IMR-90 (cell line): ENCODE results near the gene TMCC1. TPM values are rescaled to one million over a fixed set of nuclear protein-coding genes. Genes with fewer than 3 reads are reported as not detected.

Source experiments
- ATAC-seq: fragments of 200-7000 bp; cut with Tn5 transposase; 2 replicates; pipeline ENCODE4 v1.9.1; 2020; ENCODE audit warnings: low read depth, mild to moderate bottlenecking, moderate library complexity
- BruUV-seq: library from RNA; stranded (reverse); fragments of 400-500 nt; replicated peaks from 2 replicates; lab custom pipeline; 2021; lab: Mats Ljungman, UMichigan
- CTCF ChIA-PET: fragments of 300-600 bp; formaldehyde crosslinking; extraction: SDS; loops from one replicate; lab custom pipeline; 2021; ENCODE audit warnings: antibody characterized with exemption; lab: Yijun Ruan, JAX
- POLR2A ChIA-PET: fragments of 300-600 bp; sonication (Branson Sonifier 250); formaldehyde crosslinking; loops from one replicate; lab custom pipeline; 2022; ENCODE audit warnings: antibody characterized with exemption; ENCODE audit not compliant: unreplicated experiment; lab: Charles Lee
- DNase-seq: peaks from one replicate; pipeline ENCODE4 v3.0.0; 2013
- H2AFZ ChIP-seq: replicated peaks from 2 replicates; pipeline ENCODE3; 2013; ENCODE audit warnings: low read length, mild to moderate bottlenecking; ENCODE audit not compliant: poor library complexity
- H2AK5ac ChIP-seq: 2 replicates; pipeline ENCODE4 v1.6.1; 2013; ENCODE audit warnings: low read depth, low read length, inconsistent platforms
- H2AK9ac ChIP-seq: replicated peaks from 2 replicates; pipeline ENCODE3; 2013; ENCODE audit warnings: mild to moderate bottlenecking, low read depth, low read length, moderate library complexity; ENCODE audit not compliant: poor library complexity
- H2BK120ac ChIP-seq: 2 replicates; pipeline ENCODE4 v1.6.1; 2013; ENCODE audit warnings: low read depth, low read length, inconsistent platforms
- H2BK15ac ChIP-seq: 3 replicates; pipeline ENCODE4 v1.6.1; 2013; ENCODE audit warnings: low read depth, low read length, inconsistent platforms
- H2BK20ac ChIP-seq: 2 replicates; pipeline ENCODE4 v1.6.1; 2013; ENCODE audit warnings: low read depth, mild to moderate bottlenecking, inconsistent platforms, low read length, moderate library complexity
- H2BK5ac ChIP-seq: 2 replicates; pipeline ENCODE4 v1.6.1; 2013; ENCODE audit warnings: mild to moderate bottlenecking, low read depth, low read length, inconsistent platforms; ENCODE audit not compliant: poor library complexity, severe bottlenecking
- H3K14ac ChIP-seq: replicated peaks from 2 replicates; pipeline ENCODE4 v1.6.1; 2013; ENCODE audit warnings: low read depth, low read length, inconsistent platforms
- H3K18ac ChIP-seq: 2 replicates; pipeline ENCODE4 v1.6.1; 2013; ENCODE audit warnings: low read depth, low read length, control low read depth
- H3K23ac ChIP-seq: 2 replicates; pipeline ENCODE4 v1.6.1; 2013; ENCODE audit warnings: low read depth, low read length, inconsistent platforms
- H3K27ac ChIP-seq: 2 replicates; pipeline ENCODE4 v1.5.1; 2013; ENCODE audit warnings: mild to moderate bottlenecking, control low read depth, low read length; ENCODE audit not compliant: insufficient read depth
- H3K27me3 ChIP-seq: 2 replicates; pipeline ENCODE4 v1.6.1; 2013; ENCODE audit warnings: low read length; ENCODE audit not compliant: control insufficient read depth, insufficient read depth
- H3K36me3 ChIP-seq: 2 replicates; pipeline ENCODE4 v1.6.1; 2013; ENCODE audit warnings: low read length, mixed read lengths; ENCODE audit not compliant: control insufficient read depth, insufficient read depth
- H3K4ac ChIP-seq: 2 replicates; pipeline ENCODE4 v1.6.1; 2013; ENCODE audit warnings: low read depth, low read length, inconsistent platforms
- H3K4me1 ChIP-seq: 2 replicates; pipeline ENCODE4 v1.6.1; 2013; ENCODE audit warnings: low read length, mixed read lengths; ENCODE audit not compliant: control insufficient read depth, insufficient read depth
- H3K4me2 ChIP-seq: 2 replicates; pipeline ENCODE4 v1.6.1; 2013; ENCODE audit warnings: low read depth, mild to moderate bottlenecking, control low read depth, low read length, moderate library complexity
- H3K4me3 ChIP-seq: 2 replicates; pipeline ENCODE4 v1.5.1; 2013; ENCODE audit warnings: low read depth, mild to moderate bottlenecking, control low read depth, low read length, moderate library complexity; ENCODE audit not compliant: insufficient read depth
- H3K56ac ChIP-seq: 2 replicates; pipeline ENCODE4 v1.6.1; 2013; ENCODE audit warnings: low read length, inconsistent platforms; ENCODE audit not compliant: insufficient read depth; ENCODE audit errors: extremely low read depth
- H3K79me1 ChIP-seq, 2 experiments: 2 replicates each; pipeline ENCODE4 v1.6.1; 2013; ENCODE audit warnings: low read length in 2 of 2, inconsistent platforms in 1 of 2, low read depth in 1 of 2
- H3K9ac ChIP-seq: 2 replicates; pipeline ENCODE4 v1.6.1; 2013; ENCODE audit warnings: low read depth, low read length, control low read depth
- H3K9me1 ChIP-seq: 2 replicates; pipeline ENCODE4 v1.6.1; 2013; ENCODE audit warnings: low read length, inconsistent platforms; ENCODE audit not compliant: insufficient read depth
- H3K9me3 ChIP-seq: 2 replicates; pipeline ENCODE4 v1.6.1; 2013; ENCODE audit warnings: low read length; ENCODE audit not compliant: control insufficient read depth, insufficient read depth
- H4K20me1 ChIP-seq: 2 replicates; pipeline ENCODE4 v1.6.1; 2013; ENCODE audit warnings: low read length, inconsistent platforms; ENCODE audit not compliant: insufficient read depth
- H4K5ac ChIP-seq: 2 replicates; pipeline ENCODE4 v1.6.1; 2013; ENCODE audit warnings: mild to moderate bottlenecking, low read depth, low read length, control low read depth
- H4K8ac ChIP-seq, 2 experiments: 2 replicates each; pipeline ENCODE4 v1.6.1; 2013; ENCODE audit warnings: low read depth in 2 of 2, low read length in 2 of 2, control low read depth in 1 of 2, inconsistent platforms in 1 of 2
- H4K91ac ChIP-seq: 2 replicates; pipeline ENCODE4 v1.6.1; 2013; ENCODE audit warnings: low read depth, low read length, inconsistent platforms; ENCODE audit not compliant: insufficient read depth
- CHD1 ChIP-seq: IDR thresholded peaks from 2 replicates; pipeline ENCODE4 v1.6.1; 2012; ENCODE audit warnings: low read depth, low read length, improper control_type of control experiment
- FOS ChIP-seq: fragments of 150-350 bp; IDR thresholded peaks from 2 replicates; pipeline ENCODE4 v1.6.1; 2016; ENCODE audit warnings: low read depth, low read length
- MAFK ChIP-seq: IDR thresholded peaks from 2 replicates; pipeline ENCODE4 v1.6.1; 2012; ENCODE audit warnings: low read depth, low read length, improper control_type of control experiment
- MAZ ChIP-seq: IDR thresholded peaks from 2 replicates; pipeline ENCODE4 v1.6.1; 2012; ENCODE audit warnings: low read depth, mild to moderate bottlenecking, low read length, improper control_type of control experiment, moderate library complexity, borderline replicate concordance
- MXI1 ChIP-seq: IDR thresholded peaks from 2 replicates; pipeline ENCODE4 v1.6.1; 2012; ENCODE audit warnings: low read depth, mild to moderate bottlenecking, low read length, moderate library complexity, borderline replicate concordance
- NFE2L2 ChIP-seq: fragments of 150-350 bp; IDR thresholded peaks from 2 replicates; pipeline ENCODE4 v1.6.1; 2016; ENCODE audit warnings: low read depth, mild to moderate bottlenecking, low read length
- POLR2A ChIP-seq: IDR thresholded peaks from 2 replicates; pipeline ENCODE4 v1.6.1; 2012; ENCODE audit warnings: mild to moderate bottlenecking, low read depth, low read length
- RCOR1 ChIP-seq: IDR thresholded peaks from 2 replicates; pipeline ENCODE4 v1.6.1; 2012; ENCODE audit warnings: mild to moderate bottlenecking, low read length, improper control_type of control experiment; ENCODE audit not compliant: insufficient replicate concordance
- RFX5 ChIP-seq: IDR thresholded peaks from 2 replicates; pipeline ENCODE4 v1.8.0; 2012; ENCODE audit warnings: low read depth, mild to moderate bottlenecking, low read length, moderate library complexity
- USF2 ChIP-seq: fragments of 150-350 bp; IDR thresholded peaks from 2 replicates; pipeline ENCODE4 v1.6.1; 2017; ENCODE audit warnings: mild to moderate bottlenecking, antibody characterized with exemption, low read length, low read depth
- WGBS, 2 experiments: methylation state at CpG; one replicate each; pipeline versions ENCODE4 v1.1.5 to v1.1.7; 2013; ENCODE audit warnings: missing lambda C conversion rate in 2 of 2; ENCODE audit not compliant: insufficient read length in 1 of 2; ENCODE audit errors: extremely low coverage in 2 of 2; 5-methylcytosine and 5-hydroxymethylcytosine counted together
- dilution Hi-C: fragments of 300-500 bp; cut with HindIII; formaldehyde crosslinking; loops from one replicate; pipeline ENCODE4 v1.14.3; 2018; ENCODE audit warnings: low sequenced_read_pairs; ENCODE audit not compliant: unreplicated experiment
- in situ Hi-C: fragments of 300-500 bp; cut with MboI; formaldehyde crosslinking; loops from 3 replicates; pipeline ENCODE4 v1.14.3; 2019; ENCODE audit warnings: low sequenced_read_pairs, inconsistent platforms, mixed read lengths
- intact Hi-C: fragments of 100-400 bp; cut with micrococcal nuclease; formaldehyde crosslinking; loops from 2 replicates; pipeline ENCODE4 v1.10.0; 2022
- polyA plus RNA-seq, 3 experiments: library from polyadenylated mRNA; depleted of rRNA; stranded (reverse); fragments of >200 nt; gene quantifications; 2 replicates each; pipeline ENCODE4 v1.2.3, GENCODE V29; 2012; ENCODE audit warnings: low replicate concordance in 1 of 3
- total RNA-seq: library from RNA; depleted of rRNA; stranded (reverse); fragments of >200 nt; gene quantifications from 2 replicates; pipeline ENCODE4 v1.2.3, GENCODE V29; 2012

Gene TMCC1
- total and polyA plus RNA-seq, 2 of the 4 experiments (the other 2 are of a cell fraction), result 5.0 to 7.3 TPM

- no peak for ATAC-seq
- intact Hi-C loops, result no loop called here
- CTCF ChIA-PET, result interaction anchor here (0.7 kb wide), 1 partner anchor 25 kb away, joined by 3 read pairs; no protein-coding TSS in a partner anchor
Measured at GRCh38 chr3:129937717-129938116, 44.2 kb upstream of the TMCC1 start.

More at GRCh38 chr3:129937717-129938116, 44.2 kb upstream of the TMCC1 start:
- no peak overlapping the region for H3K23ac ChIP-seq
- no peak for DNase-seq
- in situ Hi-C loops, result loop anchor here (10.0 kb wide), 1 partner anchor 283 kb away; no protein-coding TSS in a partner anchor
- H4K91ac ChIP-seq, result no peak overlapping the region
- no peak overlapping the region for H3K9ac ChIP-seq
- H3K14ac ChIP-seq, result no peak overlapping the region
- H3K4ac ChIP-seq, result no peak overlapping the region
- no peak overlapping the region for H2AFZ ChIP-seq
- BruUV-seq, result no TSS peak
- POLR2A ChIA-PET, result no interaction called here
- WGBS, 2 experiments, result 100% methylated on average over 1 of the region's 9 CpGs; no CpG with 5 or more reads in 1 of the 2 experiments
- no peak overlapping the region for H3K4me3 ChIP-seq
- H2BK5ac ChIP-seq, result no peak overlapping the region
- H3K4me1 ChIP-seq, result 0 out of 2 replicates have a peak, but pooled peaks cover 2% of the 10 kb centered on the region
- dilution Hi-C loops, result no loop called here
- no peak overlapping the region for H2BK15ac ChIP-seq
- no peak overlapping the region for H2AK5ac ChIP-seq
- H3K27ac ChIP-seq, result no peak overlapping the region
- H4K20me1 ChIP-seq, result no peaks in the 10 kb centered on the region
- H3K36me3 ChIP-seq, result no peaks in the 10 kb centered on the region
- H3K18ac ChIP-seq, result no peak overlapping the region
- H2AK9ac ChIP-seq, result no peak overlapping the region
- no peaks in the 10 kb centered on the region; the same call in 1 of the 2 replicates for H3K9me3 ChIP-seq
- no peak overlapping the region for H4K5ac ChIP-seq
- peaks cover 22% of the 10 kb centered on the region for H3K27me3 ChIP-seq
- no peak for TF ChIP-seq RCOR1
- TF ChIP-seq RFX5, result no peak
- no peak for TF ChIP-seq POLR2A
- no peak for TF ChIP-seq CHD1
- no peak for TF ChIP-seq NFE2L2
- no peak for TF ChIP-seq MAFK
- TF ChIP-seq MXI1, result no peak
- no peak for TF ChIP-seq FOS
- TF ChIP-seq USF2, result no peak
- no peak for TF ChIP-seq MAZ
- no peak overlapping the region for H4K8ac ChIP-seq
- no peak overlapping the region for H2BK120ac ChIP-seq
- no peaks in the 10 kb centered on the region for H3K9me1 ChIP-seq
- H3K4me2 ChIP-seq, result no peak overlapping the region
- no peak overlapping the region for H2BK20ac ChIP-seq
- no peak overlapping the region for H3K56ac ChIP-seq
- no peaks in the 10 kb centered on the region for H3K79me1 ChIP-seq
